ENCODE results near the gene SKA1. TPM values are rescaled to one million over a fixed set of nuclear protein-coding genes. Genes with fewer than 3 reads are reported as not detected.

SKA1 gene, protein sequence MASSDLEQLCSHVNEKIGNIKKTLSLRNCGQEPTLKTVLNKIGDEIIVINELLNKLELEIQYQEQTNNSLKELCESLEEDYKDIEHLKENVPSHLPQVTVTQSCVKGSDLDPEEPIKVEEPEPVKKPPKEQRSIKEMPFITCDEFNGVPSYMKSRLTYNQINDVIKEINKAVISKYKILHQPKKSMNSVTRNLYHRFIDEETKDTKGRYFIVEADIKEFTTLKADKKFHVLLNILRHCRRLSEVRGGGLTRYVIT
- 23.9 and 34.2 TPM in 2 replicates for total RNA-seq

- DNase-seq (ENCODE audit: low read depth) = peak; percentile 45
- H3K4me3 ChIP-seq (ENCODE audit: low read depth, low read length) = peak within 1 kb of the TSS; percentile 87
- TF ChIP-seq, protein P1, sequence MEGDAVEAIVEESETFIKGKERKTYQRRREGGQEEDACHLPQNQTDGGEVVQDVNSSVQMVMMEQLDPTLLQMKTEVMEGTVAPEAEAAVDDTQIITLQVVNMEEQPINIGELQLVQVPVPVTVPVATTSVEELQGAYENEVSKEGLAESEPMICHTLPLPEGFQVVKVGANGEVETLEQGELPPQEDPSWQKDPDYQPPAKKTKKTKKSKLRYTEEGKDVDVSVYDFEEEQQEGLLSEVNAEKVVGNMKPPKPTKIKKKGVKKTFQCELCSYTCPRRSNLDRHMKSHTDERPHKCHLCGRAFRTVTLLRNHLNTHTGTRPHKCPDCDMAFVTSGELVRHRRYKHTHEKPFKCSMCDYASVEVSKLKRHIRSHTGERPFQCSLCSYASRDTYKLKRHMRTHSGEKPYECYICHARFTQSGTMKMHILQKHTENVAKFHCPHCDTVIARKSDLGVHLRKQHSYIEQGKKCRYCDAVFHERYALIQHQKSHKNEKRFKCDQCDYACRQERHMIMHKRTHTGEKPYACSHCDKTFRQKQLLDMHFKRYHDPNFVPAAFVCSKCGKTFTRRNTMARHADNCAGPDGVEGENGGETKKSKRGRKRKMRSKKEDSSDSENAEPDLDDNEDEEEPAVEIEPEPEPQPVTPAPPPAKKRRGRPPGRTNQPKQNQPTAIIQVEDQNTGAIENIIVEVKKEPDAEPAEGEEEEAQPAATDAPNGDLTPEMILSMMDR (conservative IDR thresholded peaks at IDR 0.05; ENCODE audit: low read depth, low read length) = no peak
These were observed at the start of gene SKA1 for GRCh38 chr18:50374753-50375391. TSS of gene SKA1 (plus strand) at chr18:50375046. CDS start at chr18:50375831, 785 bp downstream.

- TF ChIP-seq, protein P1 (conservative IDR thresholded peaks at IDR 0.05; ENCODE audit: low read depth, low read length) = no peak
- no peak for DNase-seq (ENCODE audit: low read depth)
- no peak overlapping the region for H3K4me3 ChIP-seq (ENCODE audit: low read depth, low read length)
These were observed 46.9 kb upstream of the SKA1 start for GRCh38 chr18:50327983-50328382.

DNA sequence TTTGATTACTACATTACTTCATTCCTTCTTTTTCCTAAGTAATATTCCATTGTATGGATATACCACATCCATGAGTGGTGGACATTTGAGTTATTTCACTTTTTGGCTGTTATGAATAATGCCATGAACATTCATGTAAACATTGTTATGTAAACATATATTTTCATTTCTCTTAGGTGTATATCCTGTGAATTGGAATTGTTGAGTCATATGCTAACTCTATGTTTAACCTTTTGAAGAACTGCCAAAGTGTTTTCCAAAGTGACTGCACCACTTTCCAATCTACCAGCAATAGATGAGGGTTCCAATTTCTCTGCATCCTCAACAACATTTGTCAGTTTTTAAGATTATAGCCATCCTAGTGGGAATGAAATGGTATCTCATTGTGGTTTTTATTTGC is 44.7 kb upstream of the SKA1 start:
- DNase-seq (ENCODE audit: low read depth) = no peak
- TF ChIP-seq, protein P1 (conservative IDR thresholded peaks at IDR 0.05; ENCODE audit: low read depth, low read length) = no peak
- H3K4me3 ChIP-seq (ENCODE audit: low read depth, low read length) = no peak overlapping the region

DNA sequence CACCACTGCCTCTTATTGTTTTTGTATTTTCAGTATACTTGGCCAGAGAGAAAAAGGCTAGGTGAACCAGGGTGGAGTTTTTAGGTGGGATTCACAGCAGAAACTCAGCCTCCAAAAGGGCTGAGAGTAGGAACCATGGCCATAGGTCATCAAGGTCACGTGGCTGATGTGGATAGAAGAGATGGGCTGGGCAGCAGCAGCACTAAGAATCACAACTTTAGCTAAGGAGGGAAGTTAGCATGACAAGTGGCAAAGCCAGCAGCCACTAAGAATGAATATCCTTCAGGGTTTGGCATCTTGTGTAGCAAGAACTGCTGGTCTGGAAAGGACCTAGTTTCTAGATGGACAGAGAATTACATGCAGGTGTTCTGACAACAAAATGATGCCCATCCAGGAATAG is 43.2 kb upstream of the SKA1 start:
- no peak for DNase-seq (ENCODE audit: low read depth)
- no peak overlapping the region for H3K4me3 ChIP-seq (ENCODE audit: low read depth, low read length)
- TF ChIP-seq, protein P1 (conservative IDR thresholded peaks at IDR 0.05; ENCODE audit: low read depth, low read length) = no peak

DNA sequence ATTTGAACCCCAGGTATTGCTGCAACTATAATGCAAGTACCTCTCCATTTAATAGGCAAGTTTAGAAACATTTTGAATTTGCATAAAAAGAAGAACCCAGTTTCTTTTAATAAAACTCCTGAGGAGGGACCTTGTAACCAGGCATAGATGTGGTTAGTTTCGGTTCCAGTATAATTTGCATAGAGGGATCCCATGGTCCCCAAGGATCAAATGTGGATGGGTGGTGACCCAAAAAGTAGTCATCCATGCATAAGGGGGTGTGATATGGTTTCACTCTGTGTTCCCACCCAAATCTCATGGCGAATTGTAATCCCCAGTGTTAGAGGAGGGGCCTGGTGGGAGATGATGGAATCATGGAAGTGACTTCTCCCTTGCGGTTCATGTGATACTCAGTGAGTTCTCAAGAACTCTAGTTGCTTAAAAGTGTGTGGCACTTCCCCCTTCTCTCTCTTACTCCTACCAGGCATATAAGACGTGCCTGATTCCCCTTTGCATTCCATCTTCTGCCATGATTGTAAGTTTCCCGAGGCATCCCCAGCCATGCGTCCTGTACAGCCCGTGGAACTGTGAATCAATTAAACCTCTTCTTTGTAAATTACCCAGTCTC is 40.2 kb upstream of the SKA1 start:
- TF ChIP-seq, protein P1 (conservative IDR thresholded peaks at IDR 0.05; ENCODE audit: low read depth, low read length) = no peak

GRCh38 chr18:50338122-50338521 is 36.7 kb upstream of the SKA1 start:
- no peak for DNase-seq (ENCODE audit: low read depth)

More for the DNA sequence above, 40.2 kb upstream of the SKA1 start:
- no peak for DNase-seq (ENCODE audit: low read depth)
- H3K4me3 ChIP-seq (ENCODE audit: low read depth, low read length) = no peak overlapping the region

More at GRCh38 chr18:50338122-50338521, 36.7 kb upstream of the SKA1 start:
- no peak overlapping the region for H3K4me3 ChIP-seq (ENCODE audit: low read depth, low read length)
- TF ChIP-seq, protein P1 (conservative IDR thresholded peaks at IDR 0.05; ENCODE audit: low read depth, low read length) = no peak

Measured in epithelial cell of proximal tubule (primary cell).